SW 1271 (cell line): ENCODE data around the gene FCMR.

Source experiments
- DNase-seq, 2 experiments: peaks; one replicate each; lab custom pipeline; 2025; lab: John Stamatoyannopoulos, UW

Gene FCMR

GRCh38 chr1:206899717-206900116 lies 22.0 kb downstream of the FCMR start:
- no peak for DNase-seq

GRCh38 chr1:206898915-206899431 lies 22.8 kb downstream of the FCMR start:
- no peak for DNase-seq

- peak in 1 of 2 experiments; percentile 9 for DNase-seq
Observed at GRCh38 chr1:206898089-206898914, 23.4 kb downstream of the FCMR start.

GRCh38 chr1:206897175-206897574 lies 24.6 kb downstream of the FCMR start, which contains the start of gene IL24:
Gene IL24 (plus strand): TSS chr1:206897443. CDS start chr1:206897833, 390 bp downstream.
- no peak for DNase-seq

- no peak for DNase-seq
Observed at GRCh38 chr1:206896261-206896660, 25.5 kb downstream of the FCMR start.

GRCh38 chr1:206895837-206896242 lies 25.9 kb downstream of the FCMR start:
- DNase-seq: no peak

GRCh38 chr1:206895325-206895724 lies 26.4 kb downstream of the FCMR start:
- DNase-seq: no peak

GRCh38 chr1:206893380-206893779 lies 28.4 kb downstream of the FCMR start:
- DNase-seq: no peak

GRCh38 chr1:206892351-206892984 lies 29.3 kb downstream of the FCMR start:
- DNase-seq: no peak

GRCh38 chr1:206891412-206891811 lies 30.3 kb downstream of the FCMR start:
- no peak for DNase-seq

GRCh38 chr1:206890125-206891060 lies 31.3 kb downstream of the FCMR start:
- peak in 1 of 2 experiments; percentile 39 for DNase-seq

GRCh38 chr1:206887701-206888100 lies 34.0 kb downstream of the FCMR start:
- DNase-seq: no peak

GRCh38 chr1:206886831-206887230 lies 34.9 kb downstream of the FCMR start:
- no peak for DNase-seq

- no peak for DNase-seq
Observed at GRCh38 chr1:206885341-206886060, 36.2 kb downstream of the FCMR start.

- no peak for DNase-seq
Observed at GRCh38 chr1:206883876-206884275, 37.9 kb downstream of the FCMR start.

GRCh38 chr1:206883160-206883559 lies 38.6 kb downstream of the FCMR start:
- DNase-seq: no peak

GRCh38 chr1:206882555-206882954 lies 39.2 kb downstream of the FCMR start:
- DNase-seq: no peak

GRCh38 chr1:206880314-206880713 lies 41.4 kb downstream of the FCMR start:
- DNase-seq: no peak

- peak in 1 of 2 experiments; percentile 1 for DNase-seq
Observed at GRCh38 chr1:206878456-206878855, 43.3 kb downstream of the FCMR start.

GRCh38 chr1:206875752-206876377 lies 45.9 kb downstream of the FCMR start:
- no peak for DNase-seq
